Measurements from ENCODE around the gene RTL10. TPM values are rescaled to one million over a fixed set of nuclear protein-coding genes. Genes with fewer than 3 reads are reported as not detected.
A peak's percentile ranks its signal among the peaks of the same experiment; 100 is the strongest.

The RTL10 gene
- total RNA-seq, 1 experiment from 2014 or later, result 21.5 TPM

- Mint-ChIP-seq H3K4me3 (no peak overlapping the region), H3K27ac (peak overlapping the region; percentile 42; the same call in 1 of the 2 replicates), H3K9me3 (no peaks in the 10 kb centered on the region), H3K4me1 (peaks cover 24% of the 10 kb centered on the region), H3K27me3 (ENCODE audit: low read depth) (no peaks in the 10 kb centered on the region; the same call in 1 of the 2 replicates), H3K36me3 (no peaks in the 10 kb centered on the region)
- ChIA-PET CTCF (interaction anchor here (1.2 to 3.1 kb wide), 5 partner anchors 24 to 181 kb away, joined by 3 to 17 read pairs (median 4); no protein-coding TSS in a partner anchor), POLR2A (no interaction called here)
- ATAC-seq (no peak), DNase-seq (ENCODE audit: low spot score) (peak; percentile 7)
- TF ChIP-seq ZNF396 (CRISPR knock-in tag; IDR thresholded peaks at IDR 0.05; ENCODE audit: borderline replicate concordance), result no peak
- TF ChIP-seq ZNF121 (CRISPR knock-in tag; IDR thresholded peaks at IDR 0.05), result no peak
- TF ChIP-seq ZNF219 (CRISPR knock-in tag; IDR thresholded peaks at IDR 0.05; ENCODE audit: borderline replicate concordance), result no peak
- no peak for TF ChIP-seq ZNF281 (CRISPR knock-in tag; IDR thresholded peaks at IDR 0.05)
- no peak for TF ChIP-seq IRF2 (CRISPR knock-in tag; IDR thresholded peaks at IDR 0.05; ENCODE audit: borderline replicate concordance, low read depth)
- TF ChIP-seq FOXK1 (CRISPR knock-in tag; IDR thresholded peaks at IDR 0.05), result no peak
- TF ChIP-seq NFE2L1 (CRISPR knock-in tag; IDR thresholded peaks at IDR 0.05), result no peak
- TF ChIP-seq STAT6 (CRISPR knock-in tag; conservative IDR thresholded peaks at IDR 0.05; ENCODE audit: low read depth), result no peak
- TF ChIP-seq, protein P1, sequence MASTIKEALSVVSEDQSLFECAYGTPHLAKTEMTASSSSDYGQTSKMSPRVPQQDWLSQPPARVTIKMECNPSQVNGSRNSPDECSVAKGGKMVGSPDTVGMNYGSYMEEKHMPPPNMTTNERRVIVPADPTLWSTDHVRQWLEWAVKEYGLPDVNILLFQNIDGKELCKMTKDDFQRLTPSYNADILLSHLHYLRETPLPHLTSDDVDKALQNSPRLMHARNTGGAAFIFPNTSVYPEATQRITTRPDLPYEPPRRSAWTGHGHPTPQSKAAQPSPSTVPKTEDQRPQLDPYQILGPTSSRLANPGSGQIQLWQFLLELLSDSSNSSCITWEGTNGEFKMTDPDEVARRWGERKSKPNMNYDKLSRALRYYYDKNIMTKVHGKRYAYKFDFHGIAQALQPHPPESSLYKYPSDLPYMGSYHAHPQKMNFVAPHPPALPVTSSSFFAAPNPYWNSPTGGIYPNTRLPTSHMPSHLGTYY (CRISPR knock-in tag; IDR thresholded peaks at IDR 0.05), result no peak
- TF ChIP-seq, protein P2, sequence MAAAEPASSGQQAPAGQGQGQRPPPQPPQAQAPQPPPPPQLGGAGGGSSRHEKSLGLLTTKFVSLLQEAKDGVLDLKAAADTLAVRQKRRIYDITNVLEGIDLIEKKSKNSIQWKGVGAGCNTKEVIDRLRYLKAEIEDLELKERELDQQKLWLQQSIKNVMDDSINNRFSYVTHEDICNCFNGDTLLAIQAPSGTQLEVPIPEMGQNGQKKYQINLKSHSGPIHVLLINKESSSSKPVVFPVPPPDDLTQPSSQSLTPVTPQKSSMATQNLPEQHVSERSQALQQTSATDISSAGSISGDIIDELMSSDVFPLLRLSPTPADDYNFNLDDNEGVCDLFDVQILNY (CRISPR knock-in tag; IDR thresholded peaks at IDR 0.05), result no peak
- no peak for TF ChIP-seq USF2 (CRISPR knock-in tag; IDR thresholded peaks at IDR 0.05)
- no peak for TF ChIP-seq ARID4B (CRISPR knock-in tag; IDR thresholded peaks at IDR 0.05; ENCODE audit: borderline replicate concordance)
- TF ChIP-seq PREB (CRISPR knock-in tag; IDR thresholded peaks at IDR 0.05; ENCODE audit: borderline replicate concordance), result no peak
- no peak for TF ChIP-seq MLX (CRISPR knock-in tag; IDR thresholded peaks at IDR 0.05)
- TF ChIP-seq GTF2I (CRISPR knock-in tag; conservative IDR thresholded peaks at IDR 0.05), result no peak
- no peak for TF ChIP-seq JUN (CRISPR knock-in tag; IDR thresholded peaks at IDR 0.05)
- TF ChIP-seq ATF6 (CRISPR knock-in tag; IDR thresholded peaks at IDR 0.05), result no peak
These were observed 31.3 kb upstream of the RTL10 start for GRCh38 chr22:19885841-19886592.
